ENCODE measurements around the gene EEA1.

GRCh38 chr12:92814584-92814983, 114.5 kb downstream of the EEA1 start:
- TF ChIP-seq CTCF (IDR thresholded peaks at IDR 0.05; ENCODE audit: low read length) (no peak), EZH2 (IDR thresholded peaks at IDR 0.05; ENCODE audit: borderline replicate concordance, low read length) (no peak)
